Ovary (tissue), 9 donors: ENCODE measurements around the gene NEMP2. TPM values are rescaled to one million over a fixed set of nuclear protein-coding genes. Genes with fewer than 3 reads are reported as not detected.

Source experiments
- DNase-seq, 5 donors: peaks; one replicate each; pipeline ENCODE4 v3.0.0-alpha.2; 2019 to 2020
- H3K27ac ChIP-seq, 2 donors: fragments of 200-600 bp; one replicate each; pipeline versions ENCODE4 v1.5.1 to v1.8.0; 2019 to 2022
- H3K27me3 ChIP-seq: fragments of 200-600 bp; one replicate; pipeline ENCODE4 v1.8.0; 2022
- H3K36me3 ChIP-seq: fragments of 200-600 bp; sonication (generic); one replicate; pipeline ENCODE4 v1.5.1; 2019
- H3K4me1 ChIP-seq: one replicate; pipeline ENCODE4 v1.8.1; 2013; ENCODE audit warnings: mild to moderate bottlenecking, moderate library complexity; ENCODE audit not compliant: insufficient read depth
- H3K4me3 ChIP-seq: fragments of 200-600 bp; sonication (generic); one replicate; pipeline ENCODE4 v1.5.1; 2017
- H3K9me3 ChIP-seq, 2 donors: fragments of 200-600 bp in 1 of 2; sonication (generic) in 1 of 2; one replicate each; pipeline versions ENCODE4 v1.5.1 to v1.8.1; 2013 to 2019; ENCODE audit warnings: mild to moderate bottlenecking in 1 of 2, moderate library complexity in 1 of 2
- CTCF ChIP-seq, 3 donors: fragments of 450-650 bp in 2 of 3; fragments of 200-600 bp in 1 of 3; IDR thresholded peaks; one replicate each; pipeline versions ENCODE4 v1.5.1 to v1.8.0; 2016 to 2022; ENCODE audit warnings: antibody characterized with exemption in 3 of 3, mild to moderate bottlenecking in 1 of 3
- EP300 ChIP-seq: sonication (generic); formaldehyde crosslinking; IDR thresholded peaks from one replicate; pipeline ENCODE4 v1.6.1; 2017; ENCODE audit warnings: antibody characterized with exemption
- POLR2A ChIP-seq: fragments of 450-650 bp; IDR thresholded peaks from one replicate; pipeline ENCODE4 v1.6.1; 2017; ENCODE audit warnings: antibody characterized with exemption, mild to moderate bottlenecking, moderate library complexity
- WGBS, 3 donors: extraction: QIAGEN DNeasy Blood & Tissue Kit in 1 of 3; methylation state at CpG; one replicate each; pipeline versions ENCODE4 v1.1.5 to v1.1.7; 2013 to 2017; 5-methylcytosine and 5-hydroxymethylcytosine counted together
- intact Hi-C, 4 donors: fragments of 100-400 bp; cut with DNase I; formaldehyde crosslinking; loops; one replicate each; pipeline versions ENCODE4 v1.11.0 to v1.15.1; 2022 to 2023
- polyA plus RNA-seq, 2 donors: library from polyadenylated mRNA; stranded (reverse); fragments of 200-250 nt in 1 of 2; fragments of 350-450 nt in 1 of 2; fragmentation: Illumina TruSeq in 1 of 2; extraction: RNeasy Lipid Tissue Mini Kit (QIAGEN cat#74804) in 1 of 2; gene quantifications; one replicate each; pipeline ENCODE4 v1.2.3, GENCODE V29; 2013 to 2014
- total RNA-seq, 7 donors: library from RNA; depleted of rRNA in 2 of 7; stranded (reverse); fragments of >200 nt in 2 of 7; fragmentation: NEBNext Ultra II Directional in 3 of 7; extraction: Animal tissue kit (Norgen Biotek cat#: 25700) in 3 of 7; gene quantifications; one replicate each; pipeline versions ENCODE4 v1.1.0 to v1.2.4, GENCODE V29; 2016 to 2023
- donor health status: DM: no; HTN: no; CAD: no; lungs with moderate emphysema.
- donor health status: DM: no; HTN: no; CAD: no.
- donor health status: Bipolar disorder and iron deficiency.
- donor health status: DM: yes; HTN: yes; CAD: no.
- donor health status: DM: no; HTN: no; CAD: no.
- donor health status: DM: yes; HTN: yes; CAD: no.

The NEMP2 gene
- total and polyA plus RNA-seq, 9 donors: 1.4 to 6.4 (median 4.5) TPM

- no peaks in the 10 kb centered on the region for H3K36me3 ChIP-seq
- no peak overlapping the region for H3K27ac ChIP-seq
- no peaks in the 10 kb centered on the region for H3K27me3 ChIP-seq
- no peak for DNase-seq
- H3K4me1 ChIP-seq: peaks cover 2% of the 10 kb centered on the region
- no peak overlapping the region for H3K4me3 ChIP-seq
- WGBS, 3 donors: 91 to 96% (median 94%) methylated on average over 1 of the region's 1 CpG
- H3K9me3 ChIP-seq: no peaks in the 10 kb centered on the region
- intact Hi-C loops: no loop called here
- TF ChIP-seq EP300 (no peak), POLR2A (no peak), CTCF (IDR thresholded peaks at IDR 0.05) (no peak)
Measured at GRCh38 chr2:190515687-190516086, 18.8 kb downstream of the NEMP2 start.

GRCh38 chr2:190514676-190515075 lies 19.8 kb downstream of the NEMP2 start:
- WGBS, 3 donors: 97 to 100% (median 99%) methylated on average over 1 of the region's 1 CpG
- no peak for TF ChIP-seq CTCF (IDR thresholded peaks at IDR 0.05)
- TF ChIP-seq EP300: no peak
- no peak for TF ChIP-seq POLR2A

GRCh38 chr2:190513877-190514276 lies 20.6 kb downstream of the NEMP2 start:
- intact Hi-C loops: no loop called here
- Histone ChIP-seq H3K27ac (no peak overlapping the region), H3K9me3 (no peaks in the 10 kb centered on the region), H3K27me3 (no peaks in the 10 kb centered on the region), H3K4me3 (no peak overlapping the region), H3K4me1 (no peaks in the 10 kb centered on the region), H3K36me3 (no peaks in the 10 kb centered on the region)
- DNase-seq: no peak
- whole genome bisulfite sequencing, 3 donors: 85 to 91% (median 86%) methylated on average over 2 of the region's 2 CpGs
- no peak for TF ChIP-seq CTCF (IDR thresholded peaks at IDR 0.05)
- no peak for TF ChIP-seq EP300
- TF ChIP-seq POLR2A: no peak

More at GRCh38 chr2:190514676-190515075, 19.8 kb downstream of the NEMP2 start:
- H3K27me3 ChIP-seq: no peaks in the 10 kb centered on the region
- intact Hi-C loops: no loop called here
- H3K4me3 ChIP-seq: no peak overlapping the region
- H3K9me3 ChIP-seq: no peaks in the 10 kb centered on the region
- H3K27ac ChIP-seq: no peak overlapping the region
- H3K36me3 ChIP-seq: no peaks in the 10 kb centered on the region
- peaks cover 2% of the 10 kb centered on the region for H3K4me1 ChIP-seq
- DNase-seq: no peak

GRCh38 chr2:190512539-190513095 lies 21.9 kb downstream of the NEMP2 start:
- 90% methylated on average over 5 of the region's 5 CpGs for WGBS, 3 donors
- Histone ChIP-seq H3K36me3 (no peaks in the 10 kb centered on the region), H3K27me3 (no peaks in the 10 kb centered on the region), H3K27ac (no peak overlapping the region), H3K4me1 (no peaks in the 10 kb centered on the region), H3K9me3 (no peaks in the 10 kb centered on the region), H3K4me3 (no peak overlapping the region)
- intact Hi-C loops: no loop called here
- TF ChIP-seq EP300 (no peak), POLR2A (no peak), CTCF (IDR thresholded peaks at IDR 0.05) (no peak)
- no peak for DNase-seq
